ENCODE measurements around the gene PRTFDC1. TPM values are rescaled to one million over a fixed set of nuclear protein-coding genes. Genes with fewer than 3 reads are reported as not detected.

PRTFDC1 gene
- total RNA-seq, 1 experiment from 2014 or later, result 83.2 TPM

DNA sequence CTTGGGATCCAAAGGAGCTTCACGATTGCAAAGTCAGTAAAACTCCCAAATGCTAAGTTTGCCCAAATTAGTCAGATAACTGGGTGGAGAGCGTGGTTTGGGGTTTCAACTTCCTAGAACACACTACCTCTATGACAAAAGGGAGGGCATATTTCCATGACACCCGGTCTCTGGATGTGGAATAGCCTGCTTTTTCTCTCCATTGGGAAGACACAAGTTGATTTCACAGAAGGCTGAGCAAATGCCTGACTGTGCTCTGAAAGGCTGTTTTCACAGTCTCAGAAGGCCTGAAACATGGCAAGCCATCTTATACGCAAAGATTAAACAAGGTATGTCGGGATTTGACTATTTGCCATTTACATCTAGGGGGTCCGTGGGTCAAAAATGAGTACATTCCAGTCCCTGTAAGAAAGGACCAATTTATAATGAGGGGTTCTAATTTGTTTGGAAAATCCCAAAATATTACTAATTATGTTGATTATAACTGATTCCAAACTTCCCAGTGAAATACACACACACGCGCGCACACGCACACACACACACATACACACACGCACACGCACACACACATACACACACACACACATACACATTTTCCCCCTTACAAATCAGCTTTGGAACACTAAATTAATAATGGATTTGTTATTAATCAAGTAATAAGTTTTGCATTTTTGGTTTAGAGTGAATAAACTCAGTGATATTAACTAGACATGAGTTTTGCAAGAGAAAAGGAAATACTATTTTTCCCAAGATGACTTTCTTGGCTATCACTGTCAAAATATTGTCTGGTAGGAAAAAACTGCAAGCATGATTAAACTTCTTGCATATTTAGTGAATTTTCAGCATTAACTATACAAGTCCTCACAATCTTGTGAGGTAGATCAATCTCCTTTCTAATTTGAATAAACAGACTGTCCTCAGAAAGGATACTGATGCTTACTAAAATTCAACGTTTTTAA lies 105.0 kb downstream of the PRTFDC1 start:
- CTCF ChIA-PET, result interaction anchor here (0.6 kb wide), 1 partner anchor 9 kb away, joined by 3 read pairs; no protein-coding TSS in a partner anchor
- Mint-ChIP-seq H3K4me3 (ENCODE audit: unreplicated experiment) (no peak overlapping the region), H3K4me1 (ENCODE audit: low read depth, unreplicated experiment) (peaks cover 10% of the 10 kb centered on the region), H3K27ac (ENCODE audit: unreplicated experiment) (no peak overlapping the region), H3K36me3 (ENCODE audit: insufficient read depth, unreplicated experiment) (no peaks in the 10 kb centered on the region), H3K27me3 (ENCODE audit: insufficient read depth, unreplicated experiment) (no peaks in the 10 kb centered on the region), H3K9me3 (ENCODE audit: unreplicated experiment) (no peaks in the 10 kb centered on the region)
- intact Hi-C loops (cut with micrococcal nuclease; ENCODE audit: unreplicated experiment), result loop anchor here (5.0 kb wide), 1 partner anchor 170 kb away; the partner anchor contains the start of genes ENKUR and THNSL1
- POLR2A ChIA-PET, result no interaction called here
- TF ChIP-seq, protein P1, sequence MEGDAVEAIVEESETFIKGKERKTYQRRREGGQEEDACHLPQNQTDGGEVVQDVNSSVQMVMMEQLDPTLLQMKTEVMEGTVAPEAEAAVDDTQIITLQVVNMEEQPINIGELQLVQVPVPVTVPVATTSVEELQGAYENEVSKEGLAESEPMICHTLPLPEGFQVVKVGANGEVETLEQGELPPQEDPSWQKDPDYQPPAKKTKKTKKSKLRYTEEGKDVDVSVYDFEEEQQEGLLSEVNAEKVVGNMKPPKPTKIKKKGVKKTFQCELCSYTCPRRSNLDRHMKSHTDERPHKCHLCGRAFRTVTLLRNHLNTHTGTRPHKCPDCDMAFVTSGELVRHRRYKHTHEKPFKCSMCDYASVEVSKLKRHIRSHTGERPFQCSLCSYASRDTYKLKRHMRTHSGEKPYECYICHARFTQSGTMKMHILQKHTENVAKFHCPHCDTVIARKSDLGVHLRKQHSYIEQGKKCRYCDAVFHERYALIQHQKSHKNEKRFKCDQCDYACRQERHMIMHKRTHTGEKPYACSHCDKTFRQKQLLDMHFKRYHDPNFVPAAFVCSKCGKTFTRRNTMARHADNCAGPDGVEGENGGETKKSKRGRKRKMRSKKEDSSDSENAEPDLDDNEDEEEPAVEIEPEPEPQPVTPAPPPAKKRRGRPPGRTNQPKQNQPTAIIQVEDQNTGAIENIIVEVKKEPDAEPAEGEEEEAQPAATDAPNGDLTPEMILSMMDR (IDR thresholded peaks at IDR 0.05; ENCODE audit: insufficient read depth in 1 of 2, low read depth in 1 of 2, low read length in 1 of 2, severe bottlenecking in 1 of 2, unreplicated experiment in 1 of 2), result no peak
- H3K36me3 ChIP-seq (ENCODE audit: control insufficient read depth, insufficient read depth, low read length), result no peaks in the 10 kb centered on the region; the same call in 1 of the 2 replicates
- H3K4me1 ChIP-seq, result peaks cover 10% of the 10 kb centered on the region
- BruUV-seq (replicated peaks), result no TSS peak
- no peaks in the 10 kb centered on the region for H3K9me3 ChIP-seq
- no peak for DNase-seq
- H3K27me3 ChIP-seq (replicated peaks; ENCODE audit: control insufficient read depth, insufficient read depth, low read length), result no peaks in the 10 kb centered on the region
- H3K4me3 ChIP-seq (ENCODE audit: low read depth, low read length), result no peak overlapping the region

DNA sequence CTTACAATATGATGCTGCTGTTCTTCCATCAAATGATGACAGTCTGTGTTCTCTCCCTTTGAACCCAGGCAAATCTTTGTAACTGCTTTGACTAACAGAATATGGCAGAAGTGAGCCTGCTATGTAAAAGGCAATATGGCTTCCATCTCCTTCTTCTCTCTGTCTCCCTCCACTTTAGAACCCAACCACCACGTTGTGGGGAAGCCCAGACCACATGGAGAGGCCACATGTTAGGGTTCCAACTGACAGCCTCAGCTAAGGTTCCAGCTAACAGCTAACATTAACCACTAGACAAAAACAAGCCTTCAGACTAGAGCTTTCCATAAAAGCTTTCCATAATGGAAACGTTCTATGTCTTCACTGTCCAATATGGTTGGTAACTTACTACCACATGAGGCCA lies 107.7 kb downstream of the PRTFDC1 start:
- intact Hi-C loops (cut with micrococcal nuclease; ENCODE audit: unreplicated experiment), result loop anchor here (5.0 kb wide), 1 partner anchor 173 kb away; the partner anchor contains the start of genes ENKUR and THNSL1
- Histone ChIP-seq H3K4me1 (peaks cover 6% of the 10 kb centered on the region), H3K27me3 (replicated peaks; ENCODE audit: control insufficient read depth, insufficient read depth, low read length) (no peaks in the 10 kb centered on the region), H3K36me3 (ENCODE audit: control insufficient read depth, insufficient read depth, low read length) (no peaks in the 10 kb centered on the region; the same call in 1 of the 2 replicates), H3K4me3 (ENCODE audit: low read depth, low read length) (no peak overlapping the region), H3K9me3 (no peaks in the 10 kb centered on the region)
- POLR2A ChIA-PET, result no interaction called here
- H3K4me3 Mint-ChIP-seq (ENCODE audit: unreplicated experiment), result no peak overlapping the region
- H3K36me3 Mint-ChIP-seq (ENCODE audit: insufficient read depth, unreplicated experiment), result peaks cover 5% of the 10 kb centered on the region
- peaks cover 3% of the 10 kb centered on the region for H3K4me1 Mint-ChIP-seq (ENCODE audit: low read depth, unreplicated experiment)
- H3K27me3 Mint-ChIP-seq (ENCODE audit: insufficient read depth, unreplicated experiment), result no peaks in the 10 kb centered on the region
- no peaks in the 10 kb centered on the region for H3K9me3 Mint-ChIP-seq (ENCODE audit: unreplicated experiment)
- H3K27ac Mint-ChIP-seq (ENCODE audit: unreplicated experiment), result no peak overlapping the region
- no peak for DNase-seq
- CTCF ChIA-PET, result interaction anchor here (0.7 kb wide), 1 partner anchor 54 kb away, joined by 4 read pairs; no protein-coding TSS in a partner anchor
- no TSS peak for BruUV-seq (replicated peaks)
- TF ChIP-seq, protein P1 (IDR thresholded peaks at IDR 0.05; ENCODE audit: insufficient read depth in 1 of 2, low read depth in 1 of 2, low read length in 1 of 2, severe bottlenecking in 1 of 2, unreplicated experiment in 1 of 2), result no peak

DNA sequence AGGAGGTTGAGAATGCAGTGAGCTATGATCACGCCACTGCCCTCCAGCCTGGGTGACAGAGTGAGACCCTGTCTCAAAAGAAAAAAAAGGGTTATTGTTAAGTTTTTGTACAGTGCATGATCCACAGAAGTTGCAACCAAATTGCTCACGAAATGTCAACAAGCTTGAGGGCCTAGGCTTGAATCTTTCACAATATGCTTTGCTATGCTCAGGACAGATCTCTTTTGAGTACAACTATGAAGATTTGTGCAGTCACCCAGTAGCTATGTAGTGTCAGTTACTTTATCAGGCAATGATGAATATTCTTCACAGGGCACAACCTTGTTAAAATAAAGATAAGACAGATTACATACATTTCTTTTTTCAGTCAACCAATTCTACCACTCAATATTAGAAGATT lies 109.2 kb downstream of the PRTFDC1 start:
- no peak overlapping the region for H3K4me3 Mint-ChIP-seq (ENCODE audit: unreplicated experiment)
- Histone ChIP-seq H3K4me1 (no peaks in the 10 kb centered on the region), H3K27me3 (replicated peaks; ENCODE audit: control insufficient read depth, insufficient read depth, low read length) (no peaks in the 10 kb centered on the region), H3K4me3 (ENCODE audit: low read depth, low read length) (no peak overlapping the region), H3K9me3 (no peaks in the 10 kb centered on the region), H3K36me3 (ENCODE audit: control insufficient read depth, insufficient read depth, low read length) (no peaks in the 10 kb centered on the region; the same call in 1 of the 2 replicates)
- no peaks in the 10 kb centered on the region for H3K9me3 Mint-ChIP-seq (ENCODE audit: unreplicated experiment)
- BruUV-seq (replicated peaks), result no TSS peak
- ChIA-PET POLR2A (no interaction called here), CTCF (no interaction called here)
- intact Hi-C loops (cut with micrococcal nuclease; ENCODE audit: unreplicated experiment), result no loop called here
- no peak for DNase-seq
- H3K27me3 Mint-ChIP-seq (ENCODE audit: insufficient read depth, unreplicated experiment), result no peaks in the 10 kb centered on the region
- H3K4me1 Mint-ChIP-seq (ENCODE audit: low read depth, unreplicated experiment), result no peaks in the 10 kb centered on the region
- peaks cover 5% of the 10 kb centered on the region for H3K36me3 Mint-ChIP-seq (ENCODE audit: insufficient read depth, unreplicated experiment)
- TF ChIP-seq, protein P1 (IDR thresholded peaks at IDR 0.05; ENCODE audit: insufficient read depth in 1 of 2, low read depth in 1 of 2, low read length in 1 of 2, severe bottlenecking in 1 of 2, unreplicated experiment in 1 of 2), result no peak
- no peak overlapping the region for H3K27ac Mint-ChIP-seq (ENCODE audit: unreplicated experiment)

Data from Caco-2 (cell line).